H1 (cell line): ENCODE measurements around the gene ENKD1. TPM values are rescaled to one million over a fixed set of nuclear protein-coding genes. Genes with fewer than 3 reads are reported as not detected.
A peak's percentile ranks its signal among the peaks of the same experiment; 100 is the strongest.

Experiments
- CTCF ChIA-PET: fragments of 300-600 bp; sonication (Branson Sonifier 250); formaldehyde crosslinking; loops from one replicate; lab custom pipeline; 2021; ENCODE audit not compliant: partially characterized antibody; lab: Charles Lee
- POLR2A ChIA-PET: fragments of 300-600 bp; sonication (Branson Sonifier 250); formaldehyde crosslinking; loops from one replicate; lab custom pipeline; 2021; ENCODE audit warnings: inconsistent platforms; ENCODE audit not compliant: partially characterized antibody; lab: Charles Lee
- DNase-seq, 2 experiments: peaks; one replicate each; pipeline versions ENCODE4 v3.0.0 to v3.0.0-alpha.2; 2010 to 2022; ENCODE audit warnings: low spot score in 2 of 2, low read depth in 1 of 2, mixed read lengths in 1 of 2
- FAIRE-seq: peaks from 2 replicates; lab custom pipeline; 2011; peaks lifted over from hg19 to GRCh38; lab: Jason Lieb, UNC
- H2AFZ ChIP-seq: 2 replicates; pipeline ENCODE4 v1.8.1; 2012; ENCODE audit warnings: low read length, inconsistent platforms
- H2AK5ac ChIP-seq: 2 replicates; pipeline ENCODE4 v1.6.1; 2013; ENCODE audit warnings: low read depth, low read length
- H2BK120ac ChIP-seq: replicated peaks from 2 replicates; pipeline ENCODE3; 2013; ENCODE audit warnings: low read depth, low read length, inconsistent platforms
- H2BK12ac ChIP-seq: 2 replicates; pipeline ENCODE4 v1.6.1; 2013; ENCODE audit warnings: low read depth, low read length
- H2BK15ac ChIP-seq: 2 replicates; pipeline ENCODE4 v1.6.1; 2013; ENCODE audit warnings: low read length
- H2BK20ac ChIP-seq: 2 replicates; pipeline ENCODE4 v1.6.1; 2013; ENCODE audit warnings: low read length
- H2BK5ac ChIP-seq: 2 replicates; pipeline ENCODE4 v1.6.1; 2013; ENCODE audit warnings: low read depth, low read length
- H3K14ac ChIP-seq: 2 replicates; pipeline ENCODE4 v1.6.1; 2013; ENCODE audit warnings: inconsistent platforms; ENCODE audit not compliant: insufficient read length
- H3K18ac ChIP-seq: 2 replicates; pipeline ENCODE4 v1.6.1; 2013; ENCODE audit warnings: low read length; ENCODE audit errors: extremely low read depth
- H3K23ac ChIP-seq: 2 replicates; pipeline ENCODE4 v1.6.1; 2013; ENCODE audit warnings: inconsistent platforms; ENCODE audit not compliant: insufficient read length
- H3K23me2 ChIP-seq: 2 replicates; pipeline ENCODE4 v1.6.1; 2013; ENCODE audit warnings: low read depth, low read length
- H3K27ac ChIP-seq: 2 replicates; pipeline ENCODE4 v1.6.1; 2011; ENCODE audit warnings: low read depth, low read length, inconsistent platforms
- H3K27me3 ChIP-seq, 4 experiments: replicated peaks in 1 of 4; 1 replicate in 1 of 4; 2 replicates in 3 of 4; pipeline versions ENCODE4 v1.6.1 to v1.8.1; 2011 to 2013; ENCODE audit warnings: low read length in 3 of 4, mild to moderate bottlenecking in 3 of 4, inconsistent platforms in 2 of 4, mixed read lengths in 2 of 4, moderate library complexity in 1 of 4; ENCODE audit not compliant: control insufficient read depth in 3 of 4, insufficient read depth in 3 of 4; ENCODE audit errors: extremely low read depth in 1 of 4
- H3K36me3 ChIP-seq, 4 experiments: 2 replicates each; pipeline versions ENCODE4 v1.6.1 to v1.8.1; 2011 to 2013; ENCODE audit warnings: mild to moderate bottlenecking in 4 of 4, low read length in 3 of 4, moderate library complexity in 2 of 4, control low read depth in 1 of 4, inconsistent platforms in 1 of 4; ENCODE audit not compliant: insufficient read depth in 4 of 4, control insufficient read depth in 2 of 4
- H3K4ac ChIP-seq: replicated peaks from 2 replicates; pipeline ENCODE3; 2013; ENCODE audit warnings: low read length, low read depth, mixed read lengths, inconsistent platforms; ENCODE audit not compliant: insufficient read length
- H3K4me1 ChIP-seq, 4 experiments: replicated peaks in 1 of 4; 1 replicate in 1 of 4; 2 replicates in 3 of 4; pipeline versions ENCODE4 v1.6.1 to v1.8.1; 2011 to 2013; ENCODE audit warnings: low read length in 3 of 4, inconsistent platforms in 2 of 4, mixed read lengths in 1 of 4; ENCODE audit not compliant: insufficient read depth in 4 of 4, control insufficient read depth in 3 of 4
- H3K4me2 ChIP-seq, 2 experiments: 2 replicates each; pipeline versions ENCODE4 v1.6.1 to v1.8.1; 2011 to 2013; ENCODE audit warnings: low read depth in 2 of 2, low read length in 2 of 2, control low read depth in 1 of 2, inconsistent platforms in 1 of 2, mild to moderate bottlenecking in 1 of 2; ENCODE audit not compliant: insufficient read depth in 1 of 2
- H3K4me3 ChIP-seq, 4 experiments: fragments of 200-600, 300-600 bp in 1 of 4; sonication (generic), shearing (Covaris generic), sonication (Bioruptor Twin) in 1 of 4; 2 replicates each; pipeline versions ENCODE4 v1.5.1 to v1.8.1; 2011 to 2016; ENCODE audit warnings: low read length in 4 of 4, low read depth in 3 of 4, control low read depth in 2 of 4, inconsistent platforms in 2 of 4, mild to moderate bottlenecking in 2 of 4, mixed read lengths in 1 of 4, moderate library complexity in 1 of 4; ENCODE audit not compliant: insufficient read depth in 2 of 4; ENCODE audit errors: extremely low read depth in 1 of 4
- H3K56ac ChIP-seq: replicated peaks from 2 replicates; pipeline ENCODE3; 2013; ENCODE audit warnings: low read depth, mild to moderate bottlenecking, mixed read lengths, low read length, inconsistent platforms; ENCODE audit not compliant: insufficient read length
- H3K79me1 ChIP-seq: 2 replicates; pipeline ENCODE4 v1.6.1; 2013; ENCODE audit warnings: low read depth, low read length, control low read depth
- H3K79me2 ChIP-seq, 2 experiments: 2 replicates each; pipeline versions ENCODE4 v1.6.1 to v1.8.1; 2012 to 2013; ENCODE audit warnings: low read length in 2 of 2, mild to moderate bottlenecking in 2 of 2, inconsistent platforms in 1 of 2; ENCODE audit not compliant: insufficient read depth in 2 of 2, control insufficient read depth in 1 of 2
- H3K9ac ChIP-seq, 4 experiments: replicated peaks in 1 of 4; 1 replicate in 1 of 4; 2 replicates in 3 of 4; pipeline versions ENCODE4 v1.6.1 to v1.8.1; 2011 to 2013; ENCODE audit warnings: low read depth in 3 of 4, low read length in 3 of 4, control low read depth in 2 of 4, mild to moderate bottlenecking in 2 of 4, moderate library complexity in 2 of 4, inconsistent platforms in 1 of 4; ENCODE audit errors: extremely low read depth in 1 of 4
- H3K9me3 ChIP-seq, 2 experiments: 2 replicates each; pipeline versions ENCODE4 v1.6.1 to v1.8.1; 2012 to 2013; ENCODE audit warnings: mild to moderate bottlenecking in 2 of 2, moderate library complexity in 2 of 2, control low read depth in 1 of 2, inconsistent platforms in 1 of 2, low read depth in 1 of 2, low read length in 1 of 2, mixed read lengths in 1 of 2; ENCODE audit not compliant: insufficient read depth in 2 of 2
- H4K20me1 ChIP-seq, 2 experiments: replicated peaks in 1 of 2; 2 replicates each; pipeline versions ENCODE3 to v1.8.1; 2011 to 2013; ENCODE audit warnings: inconsistent platforms in 2 of 2, low read length in 2 of 2, mild to moderate bottlenecking in 1 of 2; ENCODE audit not compliant: insufficient read depth in 2 of 2, control insufficient read depth in 1 of 2
- H4K5ac ChIP-seq: 2 replicates; pipeline ENCODE4 v1.6.1; 2013; ENCODE audit warnings: low read length, low read depth, mixed read lengths, inconsistent platforms; ENCODE audit not compliant: insufficient read length
- H4K8ac ChIP-seq: 2 replicates; pipeline ENCODE4 v1.8.0; 2013; ENCODE audit warnings: mild to moderate bottlenecking, moderate library complexity, low read length, inconsistent platforms; ENCODE audit not compliant: insufficient read depth; ENCODE audit errors: extremely low read depth
- H4K91ac ChIP-seq: replicated peaks from 2 replicates; pipeline ENCODE3; 2013; ENCODE audit warnings: low read length, mixed read lengths, inconsistent platforms; ENCODE audit not compliant: insufficient read length
- BRCA1 ChIP-seq: IDR thresholded peaks from 2 replicates; pipeline ENCODE4 v1.6.1; 2012; ENCODE audit warnings: low read depth, low read length, improper control_type of control experiment
- CHD1 ChIP-seq: IDR thresholded peaks from 2 replicates; pipeline ENCODE4 v1.6.1; 2012; ENCODE audit warnings: low read depth, low read length, improper control_type of control experiment
- EP300 ChIP-seq, 2 experiments: IDR thresholded peaks; 1 replicate in 1 of 2; 2 replicates in 1 of 2; pipeline ENCODE4 v1.6.1; 2011 to 2012; ENCODE audit warnings: low read depth in 2 of 2, low read length in 2 of 2, mild to moderate bottlenecking in 2 of 2, borderline replicate concordance in 1 of 2, inconsistent platforms in 1 of 2, moderate library complexity in 1 of 2
- EZH2 ChIP-seq: fragments of 200-600 bp; sonication (generic); IDR thresholded peaks from 2 replicates; pipeline ENCODE4 v1.7.1; 2012; ENCODE audit warnings: low read depth, mild to moderate bottlenecking, moderate library complexity, low read length, inconsistent platforms; ENCODE audit not compliant: severe bottlenecking
- GABPA ChIP-seq: IDR thresholded peaks from 2 replicates; pipeline ENCODE4 v1.6.1; 2011; ENCODE audit warnings: mild to moderate bottlenecking, low read length, moderate library complexity, borderline replicate concordance; ENCODE audit not compliant: insufficient read depth
- NRF1 ChIP-seq: IDR thresholded peaks from 2 replicates; pipeline ENCODE4 v1.6.1; 2011; ENCODE audit warnings: mild to moderate bottlenecking, low read depth, low read length, improper control_type of control experiment
- SP4 ChIP-seq: IDR thresholded peaks from 2 replicates; pipeline ENCODE4 v1.6.1; 2012; ENCODE audit warnings: low read length, inconsistent platforms
- SUZ12 ChIP-seq: fragments of 200-600 bp; sonication (generic); IDR thresholded peaks from 2 replicates; pipeline ENCODE4 v1.6.1; 2012; ENCODE audit warnings: mild to moderate bottlenecking, inconsistent platforms, low read length, moderate library complexity, mixed read lengths
- YY1 ChIP-seq: IDR thresholded peaks from 2 replicates; pipeline ENCODE4 v1.6.1; 2011; ENCODE audit warnings: low read depth, mild to moderate bottlenecking, low read length
- WGBS, 2 experiments: shearing (Covaris generic) in 1 of 2; methylation state at CpG; one replicate each; pipeline versions ENCODE4 v1.1.6 to v1.1.7; 2013 to 2015; ENCODE audit warnings: low lambda C conversion rate in 2 of 2, mixed read lengths in 2 of 2, inconsistent platforms in 1 of 2, low coverage in 1 of 2, missing lambda C conversion rate in 1 of 2; ENCODE audit not compliant: insufficient replicate concordance in 2 of 2, insufficient coverage in 1 of 2, insufficient read length in 1 of 2; ENCODE audit errors: extremely low coverage in 1 of 2, missing lambda C conversion rate in 1 of 2; 5-methylcytosine and 5-hydroxymethylcytosine counted together
- polyA plus RNA-seq, 7 experiments: library from polyadenylated mRNA; depleted of rRNA in 3 of 7; stranded (reverse) in 5 of 7; unstranded in 2 of 7; fragments of >200 nt in 5 of 7; fragments of 200-250 nt in 2 of 7; gene quantifications; 1 replicate in 5 of 7; 2 replicates in 1 of 7; 4 replicates in 1 of 7; pipeline versions ENCODE4 v1.2.1 to v1.2.3, GENCODE V29; 2011 to 2013; ENCODE audit warnings: missing spikeins in 2 of 7, mixed read lengths in 2 of 7
- total RNA-seq: library from RNA; stranded (reverse); fragmentation: NEBNext Ultra II Directional; extraction: Animal tissue kit (Norgen Biotek cat#: 25700); gene quantifications from 2 replicates; pipeline ENCODE4 v1.2.1, GENCODE V29; 2021
- TF ChIP-seq, protein P1 (sequence below): IDR thresholded peaks from 2 replicates; pipeline ENCODE4 v1.6.1; 2012; ENCODE audit warnings: low read length, inconsistent platforms
- TF ChIP-seq, protein P2 (sequence below): IDR thresholded peaks from 2 replicates; pipeline ENCODE4 v1.6.1; 2011; ENCODE audit warnings: low read depth, mild to moderate bottlenecking, low read length; ENCODE audit not compliant: insufficient read depth

ENKD1 gene
- total and polyA plus RNA-seq, 2 of the 8 experiments (the other 6 are each of a cell fraction or from before 2014, with no cell fraction given) = 12.9 to 16.1 TPM

DNA sequence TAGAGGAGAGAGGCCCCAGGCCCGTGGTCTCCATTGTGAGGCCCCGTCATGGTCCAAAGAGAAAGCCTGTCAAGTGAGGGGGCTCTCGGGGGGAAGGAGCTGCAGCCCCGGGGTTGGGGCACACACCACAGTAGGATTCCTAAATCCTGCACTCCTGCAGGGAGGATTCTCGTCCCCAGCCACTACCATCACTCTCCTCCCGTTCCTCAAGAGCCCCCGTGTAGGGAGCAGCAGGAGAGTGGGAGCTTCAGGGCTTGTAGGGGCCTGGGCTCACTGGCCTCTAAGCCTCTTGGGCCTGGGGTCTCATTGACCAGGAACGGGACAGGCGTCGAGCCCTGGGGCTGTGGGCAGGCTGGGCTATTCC lies 885 bp upstream of the ENKD1 start:
- POLR2A ChIA-PET = interaction anchor here (1.1 to 1.5 kb wide), 4 partner anchors 19 to 269 kb away, joined by 3 to 4 read pairs (median 4); partner anchors contain the start of genes ATP6V0D1 and PSMB10
- DNase-seq (no peak), FAIRE-seq (no peak)
- Histone ChIP-seq H4K8ac (no peak overlapping the region; the same call in 1 of the 2 replicates), H3K4me2 (peak overlapping the region; percentile 78 to 95), H3K14ac (no peak overlapping the region), H4K20me1 (peaks cover 3 to 8% of the 10 kb centered on the region in 2 experiments), H3K9me3 (no peaks in the 10 kb centered on the region), H3K23me2 (peaks cover 11% of the 10 kb centered on the region; the same call in 1 of the 2 replicates), H3K4me1 (peaks cover 0 to 24% (median 15%) of the 10 kb centered on the region in 4 experiments; a peak in 5 of 7 replicates), H2BK15ac (no peak overlapping the region), H2BK120ac (no peak overlapping the region), H2AFZ (no peak overlapping the region), H4K91ac (no peak overlapping the region), H2BK20ac (no peak overlapping the region), H3K27me3 (peaks cover 0 to 3% (median 0%) of the 10 kb centered on the region in 4 experiments; a peak in 2 of 7 replicates), H3K27ac (no peak overlapping the region), H3K4me3 (peak overlapping the region in 1 of 4 experiments; percentile 73; a peak in 4 of 8 replicates), H2BK12ac (no peak overlapping the region), H2AK5ac (no peak overlapping the region), H3K79me1 (no peaks in the 10 kb centered on the region), H3K56ac (no peak overlapping the region), H3K9ac (no peak overlapping the region), H3K36me3 (no peaks in the 10 kb centered on the region), H2BK5ac (no peak overlapping the region), H3K79me2 (no peaks in the 10 kb centered on the region), H4K5ac (no peak overlapping the region), H3K18ac (no peak overlapping the region), H3K4ac (no peak overlapping the region), H3K23ac (no peak overlapping the region)
- CTCF ChIA-PET = interaction anchor here (0.6 to 13.7 kb wide), 26 partner anchors 10 to 274 kb away, joined by 3 to 202 read pairs (median 6); partner anchors contain the start of genes CARMIL2 and CTRL
- 71% methylated on average over 9 of the region's 10 CpGs; no CpG with 5 or more reads in 1 of the 2 experiments for WGBS, 2 experiments
- TF ChIP-seq, protein P1, sequence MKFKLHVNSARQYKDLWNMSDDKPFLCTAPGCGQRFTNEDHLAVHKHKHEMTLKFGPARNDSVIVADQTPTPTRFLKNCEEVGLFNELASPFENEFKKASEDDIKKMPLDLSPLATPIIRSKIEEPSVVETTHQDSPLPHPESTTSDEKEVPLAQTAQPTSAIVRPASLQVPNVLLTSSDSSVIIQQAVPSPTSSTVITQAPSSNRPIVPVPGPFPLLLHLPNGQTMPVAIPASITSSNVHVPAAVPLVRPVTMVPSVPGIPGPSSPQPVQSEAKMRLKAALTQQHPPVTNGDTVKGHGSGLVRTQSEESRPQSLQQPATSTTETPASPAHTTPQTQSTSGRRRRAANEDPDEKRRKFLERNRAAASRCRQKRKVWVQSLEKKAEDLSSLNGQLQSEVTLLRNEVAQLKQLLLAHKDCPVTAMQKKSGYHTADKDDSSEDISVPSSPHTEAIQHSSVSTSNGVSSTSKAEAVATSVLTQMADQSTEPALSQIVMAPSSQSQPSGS = no peak
- no peak for TF ChIP-seq GABPA
- TF ChIP-seq, protein P2, sequence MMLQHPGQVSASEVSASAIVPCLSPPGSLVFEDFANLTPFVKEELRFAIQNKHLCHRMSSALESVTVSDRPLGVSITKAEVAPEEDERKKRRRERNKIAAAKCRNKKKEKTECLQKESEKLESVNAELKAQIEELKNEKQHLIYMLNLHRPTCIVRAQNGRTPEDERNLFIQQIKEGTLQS = no peak
- no peak for TF ChIP-seq YY1
- TF ChIP-seq NRF1 = no peak
- TF ChIP-seq EZH2 = no peak
- TF ChIP-seq SUZ12 = no peak
- TF ChIP-seq CHD1 = no peak
- no peak for TF ChIP-seq EP300 (IDR thresholded peaks at IDR 0.05; ENCODE audit: borderline replicate concordance in 1 of 2, low read depth in 2 of 2, low read length in 2 of 2)
- no peak for TF ChIP-seq BRCA1
- TF ChIP-seq SP4 = no peak
